Fibroblast of peridontal ligament (primary cell): ENCODE data around the gene PCNX3.
A peak's percentile ranks its signal among the peaks of the same experiment; 100 is the strongest.

ENCODE experiments used
- DNase-seq: peaks from one replicate; pipeline ENCODE4 v3.0.0-alpha.2; 2010; ENCODE audit errors: extremely low read depth

PCNX3 gene

GRCh38 chr11:65639623-65640482, 24.3 kb downstream of the PCNX3 start:
- DNase-seq = no peak

GRCh38 chr11:65640483-65641296, 25.1 kb downstream of the PCNX3 start:
- DNase-seq = no peak

GRCh38 chr11:65641297-65642013, 25.9 kb downstream of the PCNX3 start:
- no peak for DNase-seq

GRCh38 chr11:65642014-65642671, 26.6 kb downstream of the PCNX3 start:
- DNase-seq = no peak

GRCh38 chr11:65643971-65644370, 28.4 kb downstream of the PCNX3 start:
- no peak for DNase-seq

GRCh38 chr11:65644837-65645236, 29.3 kb downstream of the PCNX3 start:
- DNase-seq = no peak

- DNase-seq = peak; percentile 23
Observed at GRCh38 chr11:65645710-65646109, 30.1 kb downstream of the PCNX3 start.

- DNase-seq = no peak
Observed at GRCh38 chr11:65646288-65646957, 30.8 kb downstream of the PCNX3 start.

GRCh38 chr11:65646958-65647701, 31.6 kb downstream of the PCNX3 start:
- no peak for DNase-seq

- DNase-seq = no peak
Observed at GRCh38 chr11:65648997-65649493, 33.5 kb downstream of the PCNX3 start.

GRCh38 chr11:65649656-65650546, 34.3 kb downstream of the PCNX3 start:
- no peak for DNase-seq

GRCh38 chr11:65650547-65651338, 35.2 kb downstream of the PCNX3 start:
- no peak for DNase-seq

- no peak for DNase-seq
Observed at GRCh38 chr11:65651339-65651588, 35.7 kb downstream of the PCNX3 start.

- peak; percentile 24 for DNase-seq
Observed at GRCh38 chr11:65651589-65652510, 36.3 kb downstream of the PCNX3 start.

GRCh38 chr11:65652511-65653228, 37.1 kb downstream of the PCNX3 start:
- DNase-seq = peak; percentile 92

GRCh38 chr11:65653229-65654225, 38.0 kb downstream of the PCNX3 start:
- DNase-seq = no peak
